ENCODE results near the gene AGBL1.

Gene AGBL1

DNA sequence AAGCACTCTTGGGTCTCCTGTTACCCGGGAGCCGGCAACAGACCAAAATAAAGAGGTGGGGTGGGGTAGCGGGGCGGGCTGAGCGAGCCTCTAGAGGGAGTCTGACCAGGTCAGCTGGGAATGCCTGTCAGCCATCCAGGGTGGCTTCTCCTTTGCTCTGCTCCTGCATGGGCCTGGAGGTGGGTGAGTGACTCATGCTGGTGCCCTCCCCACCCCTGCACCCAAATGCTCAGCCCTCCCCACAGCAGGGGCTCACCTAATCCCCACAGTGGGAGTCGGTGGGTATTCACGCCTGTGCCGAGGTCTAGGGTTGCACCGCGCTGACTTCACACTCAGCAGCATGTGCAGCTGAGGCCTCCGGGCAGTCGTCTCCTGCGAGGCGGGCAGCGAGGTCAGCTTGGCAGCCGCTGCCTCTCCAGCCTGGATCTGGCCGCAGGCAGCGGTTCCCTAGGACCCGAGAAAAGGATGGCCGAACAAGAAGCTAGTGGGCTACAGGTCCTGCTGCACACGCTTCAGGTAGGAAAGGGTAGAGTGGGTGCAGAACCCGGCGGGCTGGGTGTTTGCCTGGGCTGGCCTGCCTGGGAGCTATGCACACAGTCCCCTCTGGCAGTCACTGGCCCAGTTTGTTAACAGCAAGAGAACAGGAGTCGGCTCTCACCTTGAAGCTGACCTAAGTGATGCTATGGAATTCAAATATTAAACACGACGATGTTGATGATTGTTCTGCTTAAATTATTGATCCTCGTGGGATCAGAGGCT lies at the start of gene AGBL1:
AGBL1 (plus strand) TSS at position 364 of the 759 bp plus-strand sequence.
- DNase-seq: no peak

DNA sequence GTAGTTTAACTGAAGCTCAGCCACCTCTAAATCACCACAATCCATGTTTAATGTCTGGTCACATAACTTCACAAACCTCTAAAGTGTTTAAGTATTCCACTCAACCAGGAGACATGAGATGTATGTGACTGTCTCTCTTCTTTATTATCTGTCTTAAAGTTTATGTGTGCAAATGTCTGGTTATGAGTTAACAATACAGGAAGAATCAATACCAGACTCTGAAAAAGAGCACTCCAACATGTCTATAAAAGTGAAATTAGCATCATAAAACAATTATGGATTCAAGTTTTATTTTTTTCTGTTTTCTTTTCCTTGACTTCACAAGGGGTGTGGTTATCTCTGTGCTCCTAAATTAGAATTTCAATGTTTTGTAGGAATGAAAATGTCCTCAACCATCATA lies 44.8 kb upstream of the AGBL1 start:
- no peak for DNase-seq

DNA sequence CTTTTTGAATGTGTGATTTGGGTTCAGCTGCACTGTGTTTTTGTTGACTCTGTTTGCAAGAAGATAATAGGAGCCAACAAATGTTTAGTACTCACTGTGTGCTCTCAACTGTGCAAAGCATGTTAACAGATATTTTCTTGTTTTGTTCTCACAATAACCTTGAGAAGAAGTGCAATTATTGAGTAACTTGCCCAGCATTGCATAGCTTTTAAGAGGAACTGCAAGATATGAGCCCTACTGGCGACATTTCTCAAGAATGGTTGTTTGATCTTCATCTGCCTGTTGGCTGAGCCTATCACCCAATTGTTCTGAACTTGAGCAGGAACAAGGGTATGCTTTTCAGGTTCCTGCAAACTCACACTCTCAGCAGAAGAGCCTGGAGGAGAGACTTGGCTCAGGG lies 43.4 kb upstream of the AGBL1 start:
- DNase-seq: no peak

DNA sequence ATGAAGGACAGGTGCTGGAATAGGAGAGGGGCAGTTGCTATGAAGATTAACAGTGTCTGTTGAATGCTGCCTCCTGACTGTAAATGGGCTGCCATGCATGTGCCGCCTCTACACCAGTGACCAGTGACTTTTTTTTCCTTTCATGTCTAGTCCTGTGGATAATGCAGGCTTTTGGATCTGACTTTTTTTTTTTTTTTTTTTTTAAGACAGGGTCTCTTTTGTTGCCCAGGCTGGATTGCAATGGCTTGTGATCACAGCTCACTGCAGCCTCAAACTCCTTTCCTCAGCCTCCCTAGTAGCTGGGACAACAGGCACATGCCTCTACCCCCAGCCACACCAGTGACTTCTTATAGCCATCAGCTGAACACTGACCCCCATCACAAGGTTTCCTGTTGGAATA lies 41.2 kb upstream of the AGBL1 start:
- DNase-seq: no peak

DNA sequence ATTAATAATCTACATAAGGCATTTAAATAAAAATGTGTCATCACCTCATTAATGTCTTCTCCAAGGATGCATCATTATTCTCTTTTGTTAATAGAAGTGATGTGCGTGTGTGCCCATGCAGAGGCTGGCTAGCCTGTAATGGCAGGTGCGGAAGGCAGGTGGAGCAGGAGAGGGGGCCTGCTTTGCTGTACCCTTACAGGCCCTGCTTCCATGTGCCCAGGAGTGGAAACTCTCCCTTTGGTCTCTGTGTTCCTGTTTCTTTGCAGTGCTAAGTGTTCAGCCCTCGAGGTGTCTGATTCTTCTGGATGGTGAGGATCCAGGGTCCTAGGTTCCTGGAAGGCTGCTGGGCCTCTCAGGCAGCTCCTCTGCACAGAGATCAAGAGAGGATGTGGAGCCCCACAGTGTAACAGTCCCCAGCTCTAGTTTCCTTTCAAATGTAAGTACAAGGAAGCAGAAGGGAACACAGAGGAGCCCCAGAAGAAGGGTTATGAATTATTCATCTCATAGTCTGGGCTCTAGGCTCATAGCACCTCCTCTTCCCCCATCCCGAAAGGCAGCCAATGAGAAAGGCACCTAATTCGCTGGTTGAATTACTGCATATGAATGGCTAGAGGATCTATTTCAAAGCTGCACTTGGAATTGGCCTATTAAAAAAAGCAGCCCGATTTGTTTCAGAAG lies 39.2 kb upstream of the AGBL1 start:
- no peak for DNase-seq

DNA sequence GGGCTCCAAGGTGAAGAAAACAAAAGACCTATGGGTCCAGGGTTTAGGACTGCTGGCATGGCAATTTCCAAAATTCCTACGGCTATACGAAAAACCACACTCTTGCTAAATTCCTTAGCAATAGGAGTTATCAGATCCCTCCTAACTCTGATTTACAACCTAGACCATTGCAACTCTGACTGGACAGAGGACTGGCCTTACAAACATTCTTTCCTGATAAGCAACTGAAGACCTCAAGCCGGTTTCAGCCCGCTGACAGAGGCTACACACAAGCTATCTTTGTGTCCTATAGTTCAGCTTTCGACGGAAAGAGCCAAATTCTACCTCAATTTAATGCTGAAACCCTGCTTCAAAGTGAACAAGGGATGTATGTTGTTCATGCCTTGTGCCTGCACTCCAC lies 38.3 kb upstream of the AGBL1 start:
- no peak for DNase-seq

DNA sequence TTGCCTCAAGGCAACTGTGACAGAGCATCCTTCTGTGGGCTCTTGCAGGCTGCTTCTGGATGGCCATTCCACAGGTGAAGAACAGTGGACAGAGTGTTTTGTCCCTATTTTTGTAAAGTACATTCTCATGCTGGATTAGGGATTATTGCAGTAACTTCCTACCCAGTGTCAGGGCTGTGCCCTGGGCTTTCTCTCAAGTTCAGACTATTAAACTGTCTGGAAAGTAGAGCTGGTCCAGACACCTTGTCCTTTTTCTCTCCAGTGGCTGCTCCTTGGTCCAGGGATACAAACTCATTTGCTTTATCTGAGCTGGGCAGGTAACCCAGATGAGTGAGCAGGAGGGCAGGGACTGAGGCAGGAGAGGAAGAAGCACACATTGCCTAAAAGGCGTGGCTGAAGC lies 37.4 kb upstream of the AGBL1 start:
- no peak for DNase-seq

DNA sequence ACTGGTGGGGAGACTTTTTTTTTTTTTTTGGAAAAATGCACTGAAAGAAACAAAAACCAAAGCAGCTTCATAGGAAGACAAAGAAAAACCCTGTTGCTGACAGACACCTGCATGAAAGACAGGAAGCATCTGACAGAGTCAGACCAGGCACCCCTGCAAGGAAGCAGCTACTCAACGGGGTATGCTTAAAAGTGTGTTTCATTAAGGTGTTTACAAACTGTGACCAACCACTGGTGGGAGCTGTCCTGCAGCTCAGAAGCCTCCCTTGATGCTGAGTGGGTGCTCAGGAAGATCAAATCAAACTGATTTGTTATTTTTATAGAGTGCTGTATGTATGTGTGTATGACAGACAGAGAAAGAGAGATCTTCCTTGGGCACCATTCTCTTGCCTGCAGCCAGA lies 34.7 kb upstream of the AGBL1 start:
- DNase-seq: no peak

DNA sequence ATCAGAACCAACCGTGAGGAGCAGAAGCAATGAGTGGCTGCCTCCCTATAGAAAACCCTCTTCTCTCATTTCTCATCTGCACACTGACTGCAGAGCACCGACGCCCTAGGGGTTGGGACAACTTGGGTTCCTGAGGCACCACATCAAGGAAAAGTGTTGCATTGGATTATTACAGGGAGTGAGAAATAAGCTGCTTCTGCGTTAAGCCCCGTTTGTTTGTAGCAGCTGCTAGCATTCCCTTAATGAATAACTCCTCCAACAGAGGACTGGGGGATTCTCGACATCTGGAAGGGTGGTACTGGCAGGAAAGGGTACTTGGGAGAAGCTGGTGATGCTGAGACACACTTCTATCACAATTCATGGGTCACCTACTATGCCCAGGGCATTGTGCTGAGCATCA lies 25.3 kb upstream of the AGBL1 start:
- DNase-seq: no peak

DNA sequence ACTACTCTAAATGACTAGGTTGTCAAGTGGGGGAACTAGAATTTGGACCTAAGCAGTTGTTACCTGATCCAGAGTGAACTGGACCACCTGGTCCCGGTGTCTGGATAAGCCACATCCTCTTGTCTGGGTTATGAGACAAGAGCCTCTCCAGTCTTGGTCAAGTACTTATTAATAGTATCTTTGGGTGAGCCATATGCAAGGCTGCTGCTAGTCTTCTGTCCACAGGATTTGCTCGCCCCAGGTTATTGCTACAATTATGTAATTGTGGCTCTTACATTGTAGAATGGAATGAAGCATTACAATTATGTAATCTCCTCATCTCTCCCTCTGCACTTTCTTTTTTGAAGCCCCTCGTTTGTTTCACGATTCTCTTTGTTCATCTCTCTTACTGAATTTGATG lies 24.0 kb upstream of the AGBL1 start:
- DNase-seq: no peak

DNA sequence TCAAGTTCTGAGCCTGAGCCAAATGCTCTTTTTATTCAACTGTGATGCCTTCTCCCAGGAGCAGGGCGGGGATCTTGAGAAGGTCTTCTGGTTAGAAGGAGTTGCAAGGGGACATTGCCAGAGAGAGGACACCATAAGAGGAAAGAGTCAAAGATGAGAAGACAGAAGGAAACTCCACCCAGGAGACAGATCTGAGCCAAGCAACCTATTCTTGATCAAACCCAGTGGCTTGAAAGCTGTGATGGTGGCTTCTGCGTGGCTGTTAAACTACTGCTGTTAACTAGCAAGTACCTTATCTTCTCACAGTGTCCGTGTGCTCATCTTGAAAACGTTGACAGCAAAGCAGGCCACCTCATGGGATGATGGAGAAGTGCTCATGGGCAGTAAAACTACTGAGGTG lies 19.8 kb upstream of the AGBL1 start:
- no peak for DNase-seq

DNA sequence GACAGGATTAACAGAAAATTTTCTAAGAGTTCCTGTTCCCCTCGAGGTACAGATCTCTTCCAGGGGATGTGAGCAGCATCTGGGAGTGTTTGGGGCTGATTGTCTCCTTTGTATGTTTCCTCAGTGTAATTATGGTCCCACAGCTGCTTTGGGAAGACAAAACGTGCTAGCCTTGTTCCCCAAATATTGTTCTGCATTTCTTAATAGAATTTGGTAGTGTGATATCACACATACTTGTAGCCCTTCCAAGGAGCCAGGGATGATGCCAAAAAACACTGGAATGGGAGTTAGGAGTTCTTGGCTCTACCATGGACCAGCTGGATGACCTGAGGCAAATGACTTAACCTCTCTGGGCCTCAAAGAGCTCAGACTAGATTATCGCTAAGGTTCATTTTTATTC lies 19.0 kb upstream of the AGBL1 start:
- DNase-seq: no peak

DNA sequence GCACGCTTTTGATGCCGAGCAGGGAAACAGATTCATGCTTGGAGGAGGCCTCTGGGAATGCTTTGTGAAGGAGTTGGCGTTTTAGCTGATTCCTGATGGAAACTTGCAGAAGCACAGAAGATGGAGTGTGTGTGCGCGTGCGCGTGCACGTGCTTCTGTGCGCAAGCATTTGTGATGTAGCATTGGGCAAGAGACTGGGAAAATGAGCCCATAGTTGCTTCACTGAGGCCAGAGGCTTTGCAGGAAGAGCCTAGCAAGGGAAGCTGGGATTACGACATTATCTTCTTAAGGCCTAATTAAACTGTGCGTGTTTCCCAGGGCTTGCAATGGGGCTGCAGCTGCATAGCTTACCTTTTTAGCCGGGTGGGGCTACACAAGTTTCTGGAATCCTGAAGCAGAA lies 18.1 kb upstream of the AGBL1 start:
- DNase-seq: no peak

DNA sequence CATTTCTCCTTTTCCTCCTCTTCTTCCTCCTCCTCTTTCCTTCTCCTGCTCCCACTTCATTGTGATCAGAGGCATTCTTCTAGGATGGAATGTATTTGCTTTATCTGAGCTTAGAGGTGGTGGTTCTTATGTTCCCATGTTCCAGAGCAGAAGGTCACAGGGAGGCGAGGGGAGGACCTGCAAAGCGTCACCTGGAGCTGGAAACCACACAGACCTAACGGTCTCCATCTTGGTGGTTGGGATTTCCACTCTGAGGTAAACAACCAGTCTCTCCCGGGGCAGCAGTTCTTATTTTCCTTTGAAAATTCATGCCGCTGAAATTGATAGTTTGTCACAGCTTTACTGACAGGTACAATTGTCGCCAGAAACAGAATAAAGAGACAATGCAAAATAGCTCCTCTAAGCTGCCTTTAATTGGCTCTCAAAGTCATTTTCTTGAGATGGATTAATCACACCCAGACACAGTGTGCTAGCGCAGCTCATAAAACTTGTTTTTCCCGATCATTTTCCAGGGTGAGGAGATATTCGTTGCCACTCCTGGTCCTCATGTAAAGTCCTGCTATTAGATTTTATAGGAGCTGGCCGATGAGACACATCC lies 16.9 kb upstream of the AGBL1 start:
- DNase-seq: no peak

DNA sequence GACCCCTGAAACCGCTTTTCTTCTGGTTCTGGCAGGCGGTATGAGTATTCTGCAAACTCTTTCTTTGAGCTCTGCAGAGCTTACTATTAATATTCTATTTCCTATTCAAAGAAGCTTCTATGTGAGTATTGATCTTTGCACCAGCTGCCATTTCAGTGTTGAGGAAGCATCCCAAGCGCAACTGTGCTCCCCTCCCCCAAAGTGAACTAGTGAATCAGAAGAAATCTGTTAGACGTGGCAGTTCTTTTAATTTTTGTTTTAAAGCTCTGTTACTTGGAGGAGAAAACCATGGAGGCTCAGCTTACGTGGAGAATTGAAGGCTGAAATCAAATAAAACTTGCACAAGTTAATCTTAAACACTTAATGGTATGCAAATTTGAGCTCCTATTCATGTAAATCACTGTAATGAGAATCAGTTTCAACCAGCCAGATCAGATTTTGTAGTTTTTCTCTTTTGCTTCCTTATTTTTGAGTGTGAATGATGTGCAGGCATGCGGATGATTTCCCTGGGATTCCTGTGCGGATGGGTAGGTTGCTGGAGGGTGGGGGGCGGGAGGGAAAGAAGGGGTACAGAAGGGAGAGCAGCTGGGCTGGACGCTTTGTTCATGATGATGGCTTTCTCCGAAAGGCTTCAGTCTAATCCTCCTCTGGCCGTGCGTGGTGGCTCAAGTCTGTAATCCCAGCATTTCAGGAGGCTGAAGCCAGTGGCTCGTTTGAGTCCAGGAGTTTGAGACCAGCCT lies 16.1 kb upstream of the AGBL1 start:
- DNase-seq: no peak

DNA sequence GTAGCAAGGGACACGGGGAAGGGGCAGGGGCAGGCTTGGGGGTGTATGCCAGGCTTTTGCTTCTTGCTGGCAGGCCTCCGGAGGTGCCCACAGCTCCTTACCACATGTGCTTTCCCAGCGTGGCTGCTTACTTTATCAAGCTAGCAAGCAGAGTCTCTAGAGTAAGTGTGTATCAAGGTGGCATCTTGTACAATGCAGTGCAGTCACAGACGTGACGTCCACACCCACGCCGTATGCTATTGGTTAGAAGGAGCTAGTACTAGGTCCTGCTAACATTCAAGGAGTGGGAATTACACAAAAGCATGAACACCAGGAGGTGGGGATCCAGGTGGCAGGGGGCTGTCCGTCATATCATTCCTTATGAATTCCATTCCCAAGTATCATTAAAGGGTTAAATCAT lies 15.3 kb upstream of the AGBL1 start:
- DNase-seq: no peak

DNA sequence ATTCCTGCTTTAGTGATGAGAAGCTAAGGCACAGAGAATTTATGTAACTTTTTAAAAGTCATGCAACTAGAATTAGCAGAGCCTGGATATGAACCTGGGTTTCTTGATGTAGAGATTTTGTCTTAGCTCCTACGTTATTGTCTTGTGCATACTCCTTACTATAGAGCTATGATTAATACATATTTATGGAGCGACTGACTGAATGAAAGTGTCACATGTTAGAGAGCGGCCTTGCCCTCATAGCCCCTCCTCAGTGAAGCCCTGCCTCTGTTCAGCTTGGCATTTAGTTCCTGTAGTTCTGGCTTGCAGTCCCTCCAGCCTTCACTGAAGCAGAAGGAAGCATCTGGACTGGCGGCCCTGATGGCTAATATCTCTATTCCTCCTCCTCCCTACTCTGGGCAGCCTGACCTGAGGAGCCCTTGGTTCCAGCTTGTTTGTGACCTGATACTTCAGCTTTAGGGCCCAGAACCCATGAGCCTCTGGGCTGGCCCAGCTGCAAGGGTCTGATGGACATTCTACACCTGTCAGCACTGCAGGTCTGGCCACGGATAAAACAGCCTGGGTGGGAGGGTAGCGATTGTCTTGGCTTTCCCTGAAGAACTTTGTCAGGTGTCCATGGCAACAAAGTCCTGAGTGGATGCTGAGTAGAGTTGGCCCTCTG lies 13.4 kb upstream of the AGBL1 start:
- no peak for DNase-seq

DNA sequence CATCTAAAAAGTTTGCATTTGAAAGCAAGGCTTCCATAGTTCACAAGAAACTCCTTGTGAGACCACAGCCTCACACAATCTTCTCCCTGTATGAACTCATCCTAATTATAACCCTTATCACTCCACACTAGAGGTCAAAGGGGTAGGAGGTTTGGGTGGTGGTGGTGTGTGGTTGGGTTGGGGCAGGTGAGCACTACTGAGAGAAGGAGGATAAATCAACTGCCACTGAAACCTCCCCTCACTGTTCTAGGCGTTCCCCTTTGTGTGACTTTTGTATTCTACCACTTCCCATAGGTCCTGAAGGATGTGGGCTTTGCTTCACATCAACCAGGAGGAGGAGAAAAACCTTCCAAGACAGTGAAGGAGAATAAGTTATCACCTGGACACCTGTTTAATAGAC lies 6.4 kb upstream of the AGBL1 start:
- no peak for DNase-seq

DNA sequence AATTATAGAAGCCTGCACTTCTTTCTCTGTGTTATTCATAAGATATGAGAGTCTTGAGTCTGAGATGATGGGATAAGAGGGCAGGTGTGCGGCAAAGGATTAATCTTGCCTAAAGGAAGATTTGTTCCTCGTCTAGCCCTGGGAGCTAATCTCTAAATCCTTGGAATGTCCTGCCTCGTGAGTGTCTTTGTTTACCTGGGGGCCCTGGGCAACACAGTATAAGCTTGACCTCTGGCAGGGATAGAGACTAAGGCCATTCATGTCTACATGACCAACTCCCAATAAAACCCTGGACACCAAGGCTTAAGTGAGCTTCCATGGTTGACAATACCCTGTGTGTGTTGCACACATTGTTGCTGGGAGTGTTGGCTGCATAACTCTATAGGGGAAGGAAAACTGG lies 3.2 kb upstream of the AGBL1 start:
- no peak for DNase-seq

DNA sequence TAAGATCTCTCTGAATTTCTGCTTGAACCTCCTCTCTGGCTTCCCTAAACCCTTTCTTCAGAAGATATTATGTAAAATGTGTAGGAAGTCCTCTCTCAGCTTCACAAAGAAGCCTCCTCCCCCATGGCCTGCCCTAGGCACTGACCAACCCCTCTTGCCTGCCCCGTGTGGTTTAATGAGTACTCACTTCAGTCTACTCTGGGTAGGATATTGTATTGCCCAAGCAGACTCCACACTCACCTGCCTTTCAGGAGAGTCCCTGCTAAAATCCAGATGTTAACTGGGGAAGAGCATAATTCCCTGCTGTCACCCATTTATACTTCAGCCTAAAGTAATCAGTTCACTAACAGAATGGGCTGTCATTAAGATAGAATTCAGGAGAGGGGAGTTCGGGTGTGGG lies 2.6 kb upstream of the AGBL1 start:
- no peak for DNase-seq

DNA sequence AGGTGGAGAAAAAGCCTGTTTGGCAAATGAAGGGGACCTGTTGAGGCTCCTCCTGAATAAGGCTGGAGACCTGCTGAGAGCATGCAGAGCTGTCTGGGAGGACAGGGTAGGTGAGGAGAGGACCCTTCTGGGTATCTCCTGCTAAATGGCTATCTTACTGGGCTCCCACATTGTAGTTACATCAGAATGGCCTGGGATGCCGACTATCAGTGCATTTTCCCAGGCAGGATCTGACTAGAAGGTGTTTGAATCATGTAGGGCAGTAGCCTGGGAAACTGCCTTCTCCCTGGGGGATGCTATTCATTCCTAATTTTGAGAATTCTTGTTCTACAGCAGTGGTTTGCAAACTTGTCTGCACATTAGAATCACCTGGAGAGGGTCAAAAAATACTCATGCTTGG lies 631 bp downstream of the AGBL1 start:
- DNase-seq: no peak

DNA sequence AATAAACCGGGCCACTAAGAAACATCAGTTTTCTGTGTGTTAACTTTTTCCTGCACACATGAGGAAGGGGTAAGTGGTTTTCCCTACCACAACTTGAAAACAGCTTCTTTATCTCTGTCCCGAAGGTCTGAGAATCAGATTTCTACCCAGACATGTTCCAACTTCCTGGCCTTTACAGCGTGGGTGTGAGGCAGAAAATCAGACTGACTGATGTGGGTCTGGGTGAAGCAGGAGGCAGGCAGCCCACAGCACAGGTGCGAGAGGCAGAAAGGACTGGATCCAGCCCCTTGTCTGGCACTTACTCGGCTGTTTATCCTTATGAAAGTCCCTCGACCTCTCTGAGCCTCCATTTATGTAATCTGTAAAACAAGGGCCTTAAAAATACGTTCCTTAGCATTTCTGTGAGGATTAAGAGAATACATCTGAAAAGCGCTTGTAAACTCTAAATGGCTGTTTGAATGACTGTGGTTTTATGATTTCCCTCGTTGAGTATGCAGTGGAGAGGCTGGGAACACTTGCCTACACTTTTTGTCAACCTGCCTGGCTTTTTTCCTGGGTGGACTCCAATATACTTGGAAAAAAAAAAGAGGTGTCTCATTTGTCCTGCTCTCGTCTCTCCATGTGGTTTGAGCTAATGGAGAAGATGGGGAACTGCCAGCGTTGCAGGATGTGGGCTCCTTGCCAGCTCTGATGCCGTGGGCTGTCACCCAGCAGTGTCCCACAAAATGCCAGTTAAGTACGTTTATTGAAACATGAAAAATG lies 3.1 kb downstream of the AGBL1 start:
- DNase-seq: no peak

DNA sequence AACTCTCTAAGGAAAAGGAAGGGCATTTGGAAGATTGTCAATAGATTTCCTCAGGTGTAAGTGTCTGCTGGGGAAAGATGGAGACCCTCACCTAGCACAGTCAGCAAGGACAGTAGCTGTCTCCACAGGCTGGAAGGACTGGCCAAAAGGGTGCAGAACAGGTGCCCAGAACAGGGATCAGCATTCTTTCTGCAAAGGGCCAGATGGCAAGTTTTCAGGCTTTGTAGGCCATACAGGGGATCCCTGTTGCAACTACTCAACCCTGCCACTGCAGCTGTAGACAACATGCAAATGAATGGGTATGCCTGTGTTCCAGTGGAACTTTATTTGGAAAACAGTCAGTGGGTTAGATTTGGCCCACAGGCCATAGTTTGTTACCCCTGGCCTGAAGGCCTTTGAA lies 8.1 kb downstream of the AGBL1 start:
- no peak for DNase-seq
